GM12878 (cell line): Measurements from ENCODE around the gene FNDC3B. TPM values are rescaled to one million over a fixed set of nuclear protein-coding genes. Genes with fewer than 3 reads are reported as not detected.
A peak's percentile ranks its signal among the peaks of the same experiment; 100 is the strongest.

Experiments
- ATAC-seq: fragments of 200-7000 bp; cut with Tn5 transposase; 3 replicates; pipeline ENCODE4 v1.9.1; 2020; ENCODE audit warnings: mild to moderate bottlenecking, moderate library complexity
- BruUV-seq: library from RNA; stranded (reverse); fragments of 400-500 nt; replicated peaks from 2 replicates; lab custom pipeline; 2021; lab: Mats Ljungman, UMichigan
- CTCF ChIA-PET: fragments of 300-600 bp; sonication (Branson Sonifier 250); formaldehyde crosslinking; extraction: SDS; loops from one replicate; lab custom pipeline; 2021; ENCODE audit warnings: inconsistent platforms; lab: Yijun Ruan, JAX
- POLR2A ChIA-PET: fragments of 350-600 bp; formaldehyde crosslinking; extraction: SDS; loops from one replicate; lab custom pipeline; 2021; ENCODE audit warnings: inconsistent platforms; lab: Charles Lee
- RAD21 ChIA-PET: fragments of 300-600 bp; sonication (Branson Sonifier 250); formaldehyde crosslinking; loops from one replicate; lab custom pipeline; 2023; ENCODE audit warnings: antibody characterized with exemption; ENCODE audit not compliant: unreplicated experiment; lab: Charles Lee
- SMC1A ChIA-PET: fragments of 300-600 bp; sonication (Branson Sonifier 250); formaldehyde crosslinking; loops from one replicate; lab custom pipeline; 2023; ENCODE audit not compliant: unreplicated experiment, uncharacterized antibody; lab: Charles Lee
- DNase-seq: peaks from one replicate; pipeline ENCODE4 v3.0.0-alpha.2; 2011; ENCODE audit warnings: low read depth, low spot score
- FAIRE-seq: peaks from 3 replicates; lab custom pipeline; 2011; peaks lifted over from hg19 to GRCh38; lab: Jason Lieb, UNC
- H2AFZ ChIP-seq: 2 replicates; pipeline ENCODE4 v1.6.0; 2011; ENCODE audit warnings: low read depth, low read length, control low read depth; ENCODE audit not compliant: control insufficient read depth
- H3K27ac ChIP-seq: 2 replicates; pipeline ENCODE4 v1.5.1; 2011; ENCODE audit warnings: control low read depth; ENCODE audit not compliant: control insufficient read depth, insufficient read depth
- H3K27me3 ChIP-seq, 2 experiments: replicated peaks in 1 of 2; 2 replicates each; pipeline versions ENCODE4 v1.6.0 to v1.6.1; 2011; ENCODE audit warnings: low read length in 1 of 2; ENCODE audit not compliant: control insufficient read depth in 2 of 2, insufficient read depth in 2 of 2
- H3K36me3 ChIP-seq, 2 experiments: 2 replicates each; pipeline ENCODE4 v1.5.1; 2011; ENCODE audit warnings: low read length in 1 of 2; ENCODE audit not compliant: control insufficient read depth in 2 of 2, insufficient read depth in 2 of 2
- H3K4me1 ChIP-seq: 2 replicates; pipeline ENCODE4 v1.6.1; 2011; ENCODE audit warnings: mild to moderate bottlenecking, low read length, moderate library complexity, mixed read lengths; ENCODE audit not compliant: control insufficient read depth, insufficient read depth
- H3K4me2 ChIP-seq: 2 replicates; pipeline ENCODE4 v1.6.0; 2011; ENCODE audit warnings: control low read depth; ENCODE audit not compliant: control insufficient read depth, insufficient read depth
- H3K4me3 ChIP-seq: fragments of 200-600 bp; sonication (generic); 2 replicates; pipeline ENCODE4 v1.5.1; 2016
- H3K79me2 ChIP-seq: 2 replicates; pipeline ENCODE4 v1.6.0; 2011; ENCODE audit warnings: low read length; ENCODE audit not compliant: control insufficient read depth, insufficient read depth
- H3K9ac ChIP-seq: 2 replicates; pipeline ENCODE4 v1.8.0; 2011; ENCODE audit warnings: low read length, control low read depth, mixed read lengths; ENCODE audit not compliant: control insufficient read depth, insufficient read depth
- H3K9me3 ChIP-seq: replicated peaks from 3 replicates; pipeline ENCODE4 v1.5.1; 2011; ENCODE audit warnings: mild to moderate bottlenecking, low read length; ENCODE audit not compliant: control insufficient read depth, insufficient read depth
- H4K20me1 ChIP-seq: 2 replicates; pipeline ENCODE4 v1.6.0; 2011; ENCODE audit not compliant: control insufficient read depth, insufficient read depth
- MEF2B ChIP-seq: fragments of 450-650 bp; IDR thresholded peaks from 2 replicates; pipeline ENCODE4 v1.6.1; 2018; ENCODE audit warnings: mild to moderate bottlenecking, moderate library complexity; ENCODE audit not compliant: partially characterized antibody, poor library complexity, severe bottlenecking
- PBX3 ChIP-seq: IDR thresholded peaks from 2 replicates; pipeline ENCODE4 v1.6.1; 2011; ENCODE audit warnings: mild to moderate bottlenecking, low read depth, low read length, moderate library complexity; ENCODE audit not compliant: insufficient replicate concordance
- RUNX3 ChIP-seq: IDR thresholded peaks from 2 replicates; pipeline ENCODE4 v1.6.1; 2012; ENCODE audit warnings: low read length, inconsistent platforms
- WGBS: methylation state at CpG from one replicate; pipeline ENCODE4 v1.1.6; 2016; ENCODE audit warnings: low lambda C conversion rate; ENCODE audit not compliant: insufficient replicate concordance, insufficient coverage; ENCODE audit errors: missing lambda C conversion rate; 5-methylcytosine and 5-hydroxymethylcytosine counted together
- in situ Hi-C: fragments of 300-500 bp; cut with MboI; formaldehyde crosslinking; loops from 9 replicates; pipeline ENCODE4 v1.14.3; 2018; ENCODE audit warnings: mixed read lengths
- intact Hi-C: fragments of 100-400 bp; cut with micrococcal nuclease; formaldehyde crosslinking; loops from one replicate; pipeline ENCODE4 v1.14.2; 2022; ENCODE audit not compliant: unreplicated experiment
- polyA plus RNA-seq, 11 experiments: library from polyadenylated mRNA; depleted of rRNA in 4 of 11; unstranded in 6 of 11; stranded (reverse) in 5 of 11; fragments of >200 nt; fragmentation: Nextera tagmentation in 4 of 11; fragmentation: Illumina TruSeq in 1 of 11; extraction: Ambion mirVana in 4 of 11; extraction: Trizol in 1 of 11; gene quantifications; 1 replicate in 1 of 11; 2 replicates in 10 of 11; pipeline versions ENCODE4 v1.2.1 to v1.2.3, GENCODE V29; 2011 to 2016; ENCODE audit warnings: inconsistent platforms in 2 of 11, missing spikeins in 2 of 11, low read depth in 1 of 11
- total RNA-seq, 4 experiments: library from RNA; depleted of rRNA in 3 of 4; stranded (reverse); fragments of >200 nt in 3 of 4; fragmentation: Illumina TruSeq in 1 of 4; extraction: Trizol in 1 of 4; gene quantifications; 2 replicates each; pipeline versions ENCODE4 v1.2.1 to v1.2.3, GENCODE V29; 2013 to 2021
- TF ChIP-seq, protein P1 (sequence below): fragments of 450-650 bp; formaldehyde crosslinking; IDR thresholded peaks from 2 replicates; pipeline ENCODE4 v1.4.0; 2020; ENCODE audit warnings: mild to moderate bottlenecking, moderate library complexity

Gene FNDC3B
- total and polyA plus RNA-seq, 10 of the 15 experiments (the other 5 are each of a cell fraction or from before 2014, with no cell fraction given) = 7.9 to 35.0 (median 18.5) TPM

- ChIA-PET POLR2A (interaction anchor here (0.6 to 1.6 kb wide), 7 partner anchors 9 to 75 kb away, joined by 3 to 5 read pairs (median 4); no protein-coding TSS in a partner anchor), SMC1A (interaction anchor here (0.6 to 10.8 kb wide), 11 partner anchors 16 to 75 kb away, joined by 3 to 169 read pairs (median 4); no protein-coding TSS in a partner anchor), CTCF (interaction anchor here (0.6 to 4.4 kb wide), 6 partner anchors 8 to 601 kb away, joined by 3 to 30 read pairs (median 4); no protein-coding TSS in a partner anchor), RAD21 (interaction anchor here (0.7 to 6.1 kb wide), 9 partner anchors 8 to 270 kb away, joined by 3 to 70 read pairs (median 3); partner anchors contain the start of gene FNDC3B)
- 96% methylated on average over 2 of the region's 2 CpGs for WGBS
- H3K4me3 ChIP-seq = no peak overlapping the region
- H3K27ac ChIP-seq = peak overlapping the region; percentile 6; the same call in 1 of the 2 replicates
- H3K9ac ChIP-seq = no peak overlapping the region
- no peaks in the 10 kb centered on the region for H4K20me1 ChIP-seq
- no peak overlapping the region for H2AFZ ChIP-seq
- no peak overlapping the region for H3K4me2 ChIP-seq
- FAIRE-seq (no peak), ATAC-seq (no peak), DNase-seq (no peak)
- TF ChIP-seq MEF2B (no peak), RUNX3 (no peak), PBX3 (no peak)
- TF ChIP-seq, protein P1, sequence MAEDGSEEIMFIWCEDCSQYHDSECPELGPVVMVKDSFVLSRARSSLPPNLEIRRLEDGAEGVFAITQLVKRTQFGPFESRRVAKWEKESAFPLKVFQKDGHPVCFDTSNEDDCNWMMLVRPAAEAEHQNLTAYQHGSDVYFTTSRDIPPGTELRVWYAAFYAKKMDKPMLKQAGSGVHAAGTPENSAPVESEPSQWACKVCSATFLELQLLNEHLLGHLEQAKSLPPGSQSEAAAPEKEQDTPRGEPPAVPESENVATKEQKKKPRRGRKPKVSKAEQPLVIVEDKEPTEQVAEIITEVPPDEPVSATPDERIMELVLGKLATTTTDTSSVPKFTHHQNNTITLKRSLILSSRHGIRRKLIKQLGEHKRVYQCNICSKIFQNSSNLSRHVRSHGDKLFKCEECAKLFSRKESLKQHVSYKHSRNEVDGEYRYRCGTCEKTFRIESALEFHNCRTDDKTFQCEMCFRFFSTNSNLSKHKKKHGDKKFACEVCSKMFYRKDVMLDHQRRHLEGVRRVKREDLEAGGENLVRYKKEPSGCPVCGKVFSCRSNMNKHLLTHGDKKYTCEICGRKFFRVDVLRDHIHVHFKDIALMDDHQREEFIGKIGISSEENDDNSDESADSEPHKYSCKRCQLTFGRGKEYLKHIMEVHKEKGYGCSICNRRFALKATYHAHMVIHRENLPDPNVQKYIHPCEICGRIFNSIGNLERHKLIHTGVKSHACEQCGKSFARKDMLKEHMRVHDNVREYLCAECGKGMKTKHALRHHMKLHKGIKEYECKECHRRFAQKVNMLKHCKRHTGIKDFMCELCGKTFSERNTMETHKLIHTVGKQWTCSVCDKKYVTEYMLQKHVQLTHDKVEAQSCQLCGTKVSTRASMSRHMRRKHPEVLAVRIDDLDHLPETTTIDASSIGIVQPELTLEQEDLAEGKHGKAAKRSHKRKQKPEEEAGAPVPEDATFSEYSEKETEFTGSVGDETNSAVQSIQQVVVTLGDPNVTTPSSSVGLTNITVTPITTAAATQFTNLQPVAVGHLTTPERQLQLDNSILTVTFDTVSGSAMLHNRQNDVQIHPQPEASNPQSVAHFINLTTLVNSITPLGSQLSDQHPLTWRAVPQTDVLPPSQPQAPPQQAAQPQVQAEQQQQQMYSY (CRISPR knock-in tag) = no peak
- no peaks in the 10 kb centered on the region for H3K9me3 ChIP-seq
- peaks cover 74% of the 10 kb centered on the region for H3K4me1 ChIP-seq
- BruUV-seq = no TSS peak
- intact Hi-C loops = no loop called here
- peaks cover 65% of the 10 kb centered on the region for H3K79me2 ChIP-seq
- no peaks in the 10 kb centered on the region for H3K27me3 ChIP-seq
- in situ Hi-C loops = no loop called here
- H3K36me3 ChIP-seq = no peaks in the 10 kb centered on the region; a peak in 1 of 4 replicates
Measured at GRCh38 chr3:172103724-172104123, 64.3 kb downstream of the FNDC3B start.
